ENCODE measurements around the gene RAET1L.
"Not testable (repeated sequence)": the region's sequence is repeated elsewhere in the genome, so short reads cannot be mapped to it uniquely, and the experiment has no call there.

Gene RAET1L

GRCh38 chr6:149995971-149996370 lies 29.4 kb downstream of the RAET1L start:
- in situ Hi-C loops (cut with MboI; ENCODE audit: low sequenced_read_pairs), result no loop called here

GRCh38 chr6:149995235-149995750 lies 30.0 kb downstream of the RAET1L start:
- in situ Hi-C loops (cut with MboI; ENCODE audit: low sequenced_read_pairs), result no loop called here

GRCh38 chr6:149991838-149992237 lies 33.5 kb downstream of the RAET1L start:
- in situ Hi-C loops (cut with MboI; ENCODE audit: low sequenced_read_pairs), result no loop called here

- in situ Hi-C loops (cut with MboI; ENCODE audit: low sequenced_read_pairs), result not testable (repeated sequence)
Measured at GRCh38 chr6:149991472-149991795, 33.9 kb downstream of the RAET1L start.

GRCh38 chr6:149990661-149991471 lies 34.5 kb downstream of the RAET1L start:
- in situ Hi-C loops (cut with MboI; ENCODE audit: low sequenced_read_pairs), result no loop called here

- in situ Hi-C loops (cut with MboI; ENCODE audit: low sequenced_read_pairs), result no loop called here
Measured at GRCh38 chr6:149990212-149990660, 35.1 kb downstream of the RAET1L start.

GRCh38 chr6:149988550-149989346 lies 36.6 kb downstream of the RAET1L start:
- in situ Hi-C loops (cut with MboI; ENCODE audit: low sequenced_read_pairs), result no loop called here

- in situ Hi-C loops (cut with MboI; ENCODE audit: low sequenced_read_pairs), result no loop called here
Measured at GRCh38 chr6:149987602-149988107, 37.7 kb downstream of the RAET1L start.

GRCh38 chr6:149985481-149985937 lies 39.8 kb downstream of the RAET1L start:
- in situ Hi-C loops (cut with MboI; ENCODE audit: low sequenced_read_pairs), result no loop called here

- in situ Hi-C loops (cut with MboI; ENCODE audit: low sequenced_read_pairs), result no loop called here
Measured at GRCh38 chr6:149984773-149985172, 40.6 kb downstream of the RAET1L start.

GRCh38 chr6:149983145-149983544 lies 42.2 kb downstream of the RAET1L start:
- in situ Hi-C loops (cut with MboI; ENCODE audit: low sequenced_read_pairs), result no loop called here

GRCh38 chr6:149979293-149979692 lies 46.0 kb downstream of the RAET1L start:
- in situ Hi-C loops (cut with MboI; ENCODE audit: low sequenced_read_pairs), result no loop called here

- in situ Hi-C loops (cut with MboI; ENCODE audit: low sequenced_read_pairs), result no loop called here
Measured at GRCh38 chr6:149978610-149979009, 46.7 kb downstream of the RAET1L start.

- in situ Hi-C loops (cut with MboI; ENCODE audit: low sequenced_read_pairs), result no loop called here
Measured at GRCh38 chr6:149977221-149977620, 48.1 kb downstream of the RAET1L start.

GRCh38 chr6:149975400-149975799 lies 49.9 kb downstream of the RAET1L start:
- in situ Hi-C loops (cut with MboI; ENCODE audit: low sequenced_read_pairs), result no loop called here

- in situ Hi-C loops (cut with MboI; ENCODE audit: low sequenced_read_pairs), result no loop called here
Measured at GRCh38 chr6:149974825-149975224, 50.5 kb downstream of the RAET1L start.

- in situ Hi-C loops (cut with MboI; ENCODE audit: low sequenced_read_pairs), result not testable (repeated sequence)
Measured at GRCh38 chr6:149974394-149974793, 50.9 kb downstream of the RAET1L start.

GRCh38 chr6:149969635-149970034 lies 55.7 kb downstream of the RAET1L start:
- in situ Hi-C loops (cut with MboI; ENCODE audit: low sequenced_read_pairs), result no loop called here

- in situ Hi-C loops (cut with MboI; ENCODE audit: low sequenced_read_pairs), result not testable (repeated sequence)
Measured at GRCh38 chr6:149968909-149969308, 56.4 kb downstream of the RAET1L start.

Measured in HL-60/S4 treated with retinoic acid at 250 ng/mL for 4 days and 3 days (cell line).